ENCODE results near the gene ZER1.
"Not testable (repeated sequence)": the region's sequence is repeated elsewhere in the genome, so short reads cannot be mapped to it uniquely, and the experiment has no call there.

The ZER1 gene

GRCh38 chr9:128786681-128787601 lies 15.2 kb upstream of the ZER1 start, which contains the start of gene TBC1D13:
TSS of gene TBC1D13 (plus strand) at chr9:128787253. CDS start at chr9:128787354, 101 bp downstream.
- peak; percentile 77 to 82 for DNase-seq

GRCh38 chr9:128785427-128785826 lies 13.7 kb upstream of the ZER1 start:
- no peak for DNase-seq

GRCh38 chr9:128782669-128783068 lies 10.9 kb upstream of the ZER1 start:
- no peak for DNase-seq

DNA sequence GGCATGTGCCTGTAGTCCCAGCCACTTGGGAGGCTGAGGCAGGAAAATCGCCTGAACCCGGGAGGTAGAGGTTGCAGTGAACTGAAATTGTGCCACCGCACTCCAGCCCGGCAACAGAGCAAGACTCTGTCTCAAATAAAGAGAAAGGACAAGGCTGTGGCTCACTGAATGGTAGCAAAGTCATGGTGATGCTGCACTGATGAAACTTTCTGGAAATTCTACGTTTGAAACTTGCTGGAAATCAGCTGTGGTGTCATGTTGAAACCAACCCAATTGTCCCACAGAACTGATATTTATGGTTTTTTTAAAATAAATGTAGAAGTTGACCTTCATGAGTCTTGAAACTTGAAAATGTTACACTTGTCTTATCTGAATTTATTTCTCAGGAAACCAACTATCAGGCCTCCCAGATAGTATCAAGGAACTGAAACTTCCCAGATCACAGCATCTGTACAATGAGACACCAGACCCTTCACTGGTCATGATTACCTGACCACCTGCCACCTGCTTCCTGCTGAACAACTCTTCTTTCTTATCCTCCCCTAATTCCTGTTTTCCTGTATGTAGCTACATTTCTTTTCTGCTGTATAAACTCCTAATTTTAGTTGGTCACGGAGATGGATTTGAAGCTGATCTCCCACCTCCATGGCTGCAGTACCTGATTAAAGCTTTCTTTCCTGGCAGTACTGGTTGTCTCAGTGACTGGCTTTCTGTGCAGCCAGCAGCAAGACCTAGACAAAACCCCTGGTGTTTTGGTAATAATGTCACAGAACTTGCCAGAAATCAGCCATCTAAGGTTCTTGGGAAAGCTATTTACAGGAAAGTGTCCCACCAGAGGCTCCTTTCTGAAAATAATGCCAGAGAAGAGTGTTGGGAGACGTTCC lies 9.7 kb upstream of the ZER1 start:
- no peak for DNase-seq

DNA sequence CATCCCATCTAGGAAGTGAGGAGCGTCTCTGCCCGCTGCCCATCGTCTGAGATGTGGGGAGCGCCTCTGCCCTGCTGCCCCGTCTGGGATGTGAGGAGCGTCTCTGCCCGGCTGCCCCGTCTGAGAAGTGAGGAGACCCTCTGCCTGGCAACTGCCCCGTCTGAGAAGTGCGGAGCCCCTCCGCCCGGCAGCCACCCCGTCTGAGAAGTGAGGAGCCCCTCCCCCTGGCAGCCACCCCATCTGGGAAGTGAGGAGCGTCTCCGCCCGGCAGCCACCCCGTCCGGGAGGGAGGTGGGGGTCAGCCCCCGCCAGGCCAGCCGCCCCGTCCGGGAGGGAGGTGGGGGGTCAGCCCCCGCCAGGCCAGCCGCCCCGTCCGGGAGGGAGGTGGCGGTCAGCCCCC lies 8.4 kb upstream of the ZER1 start:
- DNase-seq = not testable (repeated sequence)

DNA sequence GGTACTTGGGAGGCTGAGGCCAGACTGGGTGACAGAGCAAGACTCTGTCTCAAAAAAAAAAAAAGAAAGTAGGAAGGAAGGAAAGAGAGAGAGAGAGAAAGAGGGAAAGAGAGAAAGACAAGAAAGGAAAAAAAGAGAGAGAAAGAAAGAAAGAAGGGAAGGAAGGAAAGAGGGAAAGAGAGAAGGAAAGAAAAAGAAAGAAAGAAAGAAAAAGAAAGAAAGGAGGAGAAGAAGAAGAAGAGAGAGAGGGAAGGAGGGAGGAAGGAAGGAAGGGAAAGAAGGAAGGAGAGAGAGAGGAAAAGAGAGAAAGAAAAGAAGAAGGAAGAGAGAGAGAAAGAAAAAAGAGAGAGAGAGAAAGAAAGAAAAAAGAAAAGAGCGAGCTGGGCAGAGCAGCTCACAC lies 3.1 kb upstream of the ZER1 start:
- DNase-seq = no peak

DNA sequence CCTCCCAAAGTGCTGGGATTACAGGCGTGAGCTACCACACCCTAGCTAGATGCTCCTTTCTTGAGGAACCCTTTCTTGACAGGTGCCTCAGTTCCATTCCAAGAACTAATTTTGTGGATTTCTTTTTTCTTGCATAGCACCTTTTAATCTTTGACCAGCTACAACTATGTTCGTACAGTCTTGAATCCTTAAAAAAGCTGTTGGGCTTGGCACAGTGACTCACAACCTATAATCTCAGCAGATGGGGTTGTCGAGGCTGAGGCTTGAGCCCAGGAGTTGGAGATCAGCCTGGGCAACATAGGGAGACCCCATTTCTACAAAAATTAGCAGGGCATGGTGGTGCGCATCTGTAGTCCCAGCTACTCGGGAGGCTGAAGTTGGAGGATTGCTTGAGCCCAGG lies 1.3 kb upstream of the ZER1 start:
- no peak for DNase-seq

- DNase-seq = peak in 1 of 2 experiments; percentile 34
Observed at GRCh38 chr9:128771094-128771721, 519 bp downstream of the ZER1 start.

GRCh38 chr9:128770286-128771030 lies 1.3 kb downstream of the ZER1 start:
- DNase-seq = no peak

DNA sequence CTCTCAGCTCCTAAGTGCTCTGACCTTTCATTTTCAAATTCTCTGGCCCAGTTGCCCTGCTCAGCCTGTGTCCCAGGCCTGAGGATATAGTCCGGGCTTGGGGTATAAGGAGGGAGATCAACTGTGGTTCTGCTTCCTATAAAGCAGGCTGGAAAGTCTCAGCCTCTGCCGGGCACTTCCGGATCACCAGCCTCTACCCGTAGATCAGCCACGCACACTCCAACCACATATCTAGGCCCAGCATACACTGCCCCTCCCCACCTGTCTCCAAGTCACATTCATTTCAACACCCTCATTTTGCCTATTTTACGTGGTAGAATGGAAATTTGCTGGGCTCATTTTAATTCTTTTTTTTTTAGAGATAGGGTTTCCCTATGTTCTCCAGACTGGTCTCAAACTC lies 3.1 kb downstream of the ZER1 start:
- DNase-seq = no peak

DNA sequence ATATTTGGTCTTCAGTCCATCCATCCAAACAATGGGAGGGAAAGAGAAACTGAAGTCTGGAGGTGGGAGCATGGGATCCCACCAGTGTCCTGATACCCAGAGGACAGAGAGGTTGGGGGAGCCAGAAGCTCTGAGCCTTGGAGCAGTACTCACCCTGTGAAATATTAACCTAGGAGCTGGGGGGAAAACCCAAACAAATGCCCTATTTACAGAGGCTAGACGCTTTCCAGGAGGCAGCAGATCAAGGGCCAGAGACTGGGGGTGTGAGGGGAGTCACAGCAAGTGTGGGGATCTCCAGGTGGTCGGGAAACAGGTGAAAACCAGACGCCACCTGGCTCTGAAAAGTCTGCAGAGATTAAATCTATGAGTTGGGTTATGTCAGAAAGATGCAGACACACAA lies 6.2 kb downstream of the ZER1 start:
- no peak for DNase-seq

GRCh38 chr9:128764361-128764760 lies 7.4 kb downstream of the ZER1 start:
- no peak for DNase-seq

GRCh38 chr9:128762671-128763449 lies 8.9 kb downstream of the ZER1 start:
- DNase-seq = no peak

- no peak for DNase-seq
Observed at GRCh38 chr9:128757602-128758001, 14.1 kb downstream of the ZER1 start.

GRCh38 chr9:128753627-128754026 lies 18.1 kb downstream of the ZER1 start:
- no peak for DNase-seq

- DNase-seq = no peak
Observed at GRCh38 chr9:128750926-128751595, 20.7 kb downstream of the ZER1 start.

DNA sequence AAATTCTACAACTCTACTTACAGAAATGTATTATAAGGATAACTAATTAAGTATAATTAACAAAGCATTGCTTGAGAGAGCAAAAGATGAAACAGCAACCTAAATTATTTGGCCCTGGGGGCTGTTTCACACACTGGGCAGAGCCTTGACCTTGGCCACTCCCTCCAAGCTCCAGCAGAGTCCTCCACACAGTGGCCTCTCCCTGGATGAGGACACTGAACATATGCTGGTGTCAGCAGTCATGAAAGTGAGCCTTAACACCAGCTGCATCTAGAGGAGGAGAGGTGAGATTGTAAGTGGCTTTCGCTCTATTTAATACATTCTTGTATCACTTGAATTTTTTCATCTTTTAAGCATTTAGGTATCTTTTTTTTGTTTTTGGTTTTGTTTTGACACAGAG lies 24.5 kb downstream of the ZER1 start:
- DNase-seq = no peak

GRCh38 chr9:128743421-128743820 lies 28.3 kb downstream of the ZER1 start:
- no peak for DNase-seq

DNA sequence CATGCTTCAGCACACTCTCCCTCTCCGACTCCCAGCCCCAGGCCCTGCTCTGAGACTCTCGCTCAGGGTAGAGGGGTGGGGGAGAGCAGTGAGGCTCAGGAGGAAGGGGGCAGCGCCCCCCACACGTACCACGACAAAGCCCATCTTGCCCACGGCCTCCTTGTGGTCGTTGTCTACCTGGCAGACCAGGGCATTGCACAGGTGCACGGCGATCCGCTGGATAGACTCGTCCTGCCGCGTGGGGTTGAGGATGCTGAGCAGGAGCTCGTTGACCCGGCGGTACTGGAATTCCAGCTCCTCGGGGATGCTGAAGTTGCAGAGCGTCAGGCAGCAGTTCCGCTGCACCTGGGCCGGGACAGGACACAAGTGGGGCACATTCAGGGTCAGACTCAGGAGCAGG lies 29.3 kb downstream of the ZER1 start:
- DNase-seq = no peak

DNA sequence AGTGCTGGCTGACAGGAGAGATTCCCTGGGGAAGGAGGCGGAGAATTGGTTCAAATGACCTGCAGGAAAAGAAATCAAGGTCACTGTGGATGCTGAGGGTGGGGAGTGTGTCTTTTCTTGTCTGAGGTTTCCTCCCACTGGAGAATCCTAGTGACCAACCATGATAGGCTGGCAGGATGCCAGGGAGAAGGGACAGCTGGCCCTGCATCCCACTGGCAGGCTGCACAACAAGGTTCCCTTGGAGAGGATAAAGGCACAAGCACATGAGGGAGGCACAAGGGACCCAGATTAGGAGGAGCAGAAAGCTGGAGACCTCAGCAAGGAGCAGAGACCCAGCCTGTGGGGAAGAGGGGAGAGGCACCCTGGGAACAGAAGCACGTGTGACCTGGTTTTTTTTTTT lies 36.4 kb downstream of the ZER1 start:
- DNase-seq = peak in 1 of 2 experiments; percentile 19

DNA sequence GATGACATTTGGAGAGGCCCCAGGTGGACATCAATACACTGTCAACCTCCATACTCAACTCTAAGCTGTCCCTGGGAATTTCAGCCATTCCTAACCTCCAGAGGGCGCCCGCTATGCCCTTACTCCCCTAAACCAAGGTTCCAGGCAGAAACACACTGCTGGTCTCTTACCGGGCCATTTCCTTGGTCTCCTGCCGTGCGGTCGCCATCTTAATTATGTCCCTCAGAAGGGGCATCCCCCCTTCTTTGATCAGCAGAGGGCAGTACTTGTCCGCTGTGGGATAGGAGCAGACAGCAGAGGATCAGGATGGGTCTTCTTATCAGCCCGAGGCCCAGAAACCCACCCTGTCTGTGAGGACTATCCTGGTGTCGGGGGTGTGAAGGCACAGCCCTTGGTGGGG lies 38.5 kb downstream of the ZER1 start:
- DNase-seq = peak; percentile 80 to 83

Data from NCI-H2081 (cell line).